MM.1S (cell line): Measurements from ENCODE around the gene DISC1.

Source experiments
- CTCF ChIP-seq: fragments of 300-600 bp; sonication (generic); IDR thresholded peaks from 2 replicates; pipeline ENCODE4 v1.5.1; 2016; ENCODE audit warnings: antibody characterized with exemption, low read length, mixed read lengths
- EZH2 ChIP-seq: fragments of 300-600 bp; sonication (generic); optimal IDR thresholded peaks from 2 replicates; pipeline ENCODE3; 2017; ENCODE audit warnings: low read depth, mild to moderate bottlenecking, antibody characterized with exemption, low read length, mixed read lengths
- EZH2phosphoT487 ChIP-seq: fragments of 300-600 bp; sonication (generic); IDR thresholded peaks from 2 replicates; pipeline ENCODE4 v1.6.1; 2018; ENCODE audit warnings: antibody characterized with exemption, low read length

GRCh38 chr1:231927431-231927830, 300.8 kb downstream of the DISC1 start:
- no peak for TF ChIP-seq CTCF
- no peak for TF ChIP-seq EZH2
- TF ChIP-seq EZH2phosphoT487, result no peak
